Left hindlimb (tissue), 1 donor: Measurements from ENCODE around the gene NUDT4.
"Not testable (repeated sequence)": the region's sequence is repeated elsewhere in the genome, so short reads cannot be mapped to it uniquely, and the experiment has no call there.

Experiments
- DNase-seq: peaks from one replicate; pipeline ENCODE4 v3.0.0-alpha.2; 2018

NUDT4 gene

DNA sequence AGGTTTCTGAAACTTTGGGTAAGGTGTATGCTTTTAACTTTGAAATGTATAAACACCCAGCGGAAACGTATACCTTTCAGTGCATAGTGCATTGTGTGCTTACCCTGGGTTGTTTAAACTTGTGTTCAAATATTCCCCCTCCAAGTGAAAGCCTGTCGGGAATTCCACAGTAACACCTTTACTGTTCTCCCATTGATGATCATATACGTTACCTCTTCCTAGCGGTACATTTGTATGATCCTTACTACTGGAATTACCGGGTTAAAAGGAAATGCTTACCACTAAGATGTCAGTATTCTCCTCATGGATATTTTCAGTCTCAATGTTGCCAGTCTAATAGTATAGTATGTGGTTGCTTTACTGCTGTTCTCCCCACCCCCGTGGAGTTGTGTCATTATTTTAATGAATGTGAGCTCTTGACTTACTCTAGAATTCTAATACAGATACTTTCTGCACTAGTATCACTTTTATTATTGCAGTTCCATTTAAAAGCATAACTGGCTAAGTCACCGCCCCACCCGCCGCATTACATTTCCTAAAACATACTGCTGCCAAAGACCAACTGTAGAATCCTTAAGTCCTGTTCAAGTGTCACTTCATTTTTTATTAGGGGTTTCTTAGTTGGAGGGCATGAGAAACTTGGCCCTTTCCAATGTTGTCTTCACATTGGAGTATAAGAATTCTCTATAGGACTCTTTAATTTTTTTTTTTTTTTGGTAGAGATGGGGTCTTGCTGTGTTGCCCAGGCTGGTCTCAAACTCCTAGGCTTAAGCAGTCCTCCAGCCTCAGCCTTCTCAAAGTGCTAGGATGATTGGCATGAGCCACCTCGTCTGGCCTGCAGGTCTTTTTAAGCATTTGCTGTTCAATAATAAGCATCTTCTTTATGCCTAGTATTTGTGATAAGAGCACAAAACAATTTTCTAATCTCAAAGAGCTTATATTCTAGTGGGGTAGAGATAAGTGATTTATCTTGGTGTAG lies 24.9 kb downstream of the NUDT4 start:
- no peak for DNase-seq

DNA sequence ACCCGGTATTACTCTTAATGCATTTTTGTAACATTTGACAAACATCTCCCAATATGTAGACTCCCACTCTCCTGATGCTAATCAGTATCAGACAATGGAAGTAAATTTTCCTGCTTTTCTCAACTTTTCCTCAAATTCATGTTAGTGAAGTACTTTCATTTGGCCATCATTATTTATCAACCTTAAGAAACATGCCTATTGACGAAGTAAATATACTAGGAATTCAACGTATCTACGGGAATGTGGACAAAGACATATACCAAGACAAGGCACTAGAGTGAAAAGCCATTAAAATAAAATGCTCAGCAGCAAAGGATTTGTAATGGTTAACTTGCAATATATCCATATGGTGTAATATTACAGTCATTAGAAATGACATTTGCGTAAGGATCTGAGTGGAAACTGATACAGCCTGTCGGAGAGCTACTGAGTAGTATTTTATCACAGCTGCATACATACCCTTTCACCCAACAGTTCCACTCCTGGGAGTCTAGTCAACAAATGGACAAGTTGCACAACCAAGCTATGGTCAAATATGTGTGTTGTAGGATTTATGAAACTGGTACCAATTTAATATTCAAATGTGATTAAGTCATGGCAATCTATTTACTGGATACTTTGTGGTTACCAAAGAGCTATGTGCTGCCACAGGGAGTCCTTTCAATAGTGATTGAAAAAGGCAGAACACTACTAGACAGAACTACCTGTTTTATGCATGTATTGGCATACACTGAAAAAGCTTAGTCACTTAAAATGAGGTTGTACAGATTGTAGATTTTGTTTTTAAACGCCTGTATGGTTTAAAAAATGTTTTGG lies 26.5 kb downstream of the NUDT4 start:
- no peak for DNase-seq

DNA sequence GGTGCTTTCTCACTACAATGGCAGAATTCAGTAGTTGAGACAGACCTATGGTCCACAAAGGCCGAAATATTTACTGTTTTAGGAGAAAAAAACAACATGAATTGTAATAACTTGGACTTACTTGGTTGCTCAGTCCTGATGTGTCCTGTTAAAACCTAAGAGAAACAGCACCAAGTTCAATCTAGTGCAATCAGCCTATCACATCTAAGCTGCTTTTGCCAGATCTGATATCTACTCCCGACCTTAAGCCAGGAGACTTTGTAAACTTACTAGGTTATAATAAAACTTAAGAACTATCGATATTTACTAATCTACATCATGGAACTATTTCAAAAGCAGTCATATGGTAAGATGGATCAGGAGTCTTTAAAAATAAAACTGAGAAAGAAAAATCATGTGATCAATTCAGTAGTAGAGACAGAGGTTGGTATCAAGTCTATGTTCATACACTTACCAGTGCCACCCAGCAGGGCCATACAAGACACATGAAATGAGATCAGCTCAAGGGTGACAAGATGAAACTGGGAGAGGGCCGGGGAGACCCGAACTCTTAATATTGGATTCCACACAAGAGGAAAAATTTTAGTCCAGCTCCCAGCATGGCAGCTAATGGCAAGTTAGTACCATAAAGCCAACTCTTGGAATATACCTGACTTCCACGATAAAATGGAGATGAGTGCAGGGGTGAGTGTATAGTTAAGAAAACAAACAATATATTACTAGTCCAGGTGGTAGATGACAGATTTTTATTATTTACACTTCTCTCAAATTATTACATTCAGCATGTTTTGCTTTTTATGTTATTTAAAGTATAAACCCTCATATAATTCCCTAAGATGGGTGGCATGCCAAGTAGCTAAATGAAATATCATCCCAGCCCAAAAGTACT lies 27.5 kb downstream of the NUDT4 start:
- DNase-seq, result no peak

- no peak for DNase-seq
Observed at GRCh38 chr12:93407054-93407962, 29.6 kb downstream of the NUDT4 start.

DNA sequence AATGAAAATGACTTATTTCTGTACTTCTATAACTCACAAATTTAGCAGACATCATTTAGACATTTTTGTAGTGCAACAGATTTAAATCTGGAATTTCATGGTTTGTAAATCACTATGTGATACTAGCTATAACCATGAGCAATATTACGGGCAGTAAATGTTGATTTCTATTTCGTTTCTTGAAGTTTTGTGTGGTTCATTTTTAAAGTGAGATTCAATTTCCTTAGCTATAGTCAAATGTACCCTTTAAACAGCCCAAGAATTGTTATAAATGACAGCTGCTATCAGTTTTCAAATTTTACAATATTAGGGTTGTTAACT lies 30.2 kb downstream of the NUDT4 start:
- DNase-seq, result no peak

DNA sequence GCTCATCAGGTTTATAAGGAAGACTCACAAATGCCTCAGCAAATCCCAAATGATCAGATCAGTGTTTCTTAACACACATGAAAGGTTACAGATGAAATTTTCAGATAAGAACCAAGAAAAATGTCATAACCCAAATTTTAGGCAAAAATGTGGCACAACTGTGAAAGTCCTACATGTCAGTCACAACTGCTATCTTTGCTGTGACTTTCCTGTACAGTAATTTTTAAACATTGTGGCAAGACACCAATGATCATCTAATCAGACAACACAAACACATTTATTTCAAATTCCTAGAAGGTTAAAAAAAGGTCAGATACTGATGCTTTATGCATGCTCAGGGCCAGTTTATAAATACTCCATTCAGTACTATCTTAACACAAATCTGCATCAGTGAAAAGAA lies 31.1 kb downstream of the NUDT4 start:
- no peak for DNase-seq

GRCh38 chr12:93409343-93410187 lies 31.8 kb downstream of the NUDT4 start:
- not testable (repeated sequence) for DNase-seq

GRCh38 chr12:93411060-93411459 lies 33.3 kb downstream of the NUDT4 start:
- DNase-seq, result not testable (repeated sequence)

DNA sequence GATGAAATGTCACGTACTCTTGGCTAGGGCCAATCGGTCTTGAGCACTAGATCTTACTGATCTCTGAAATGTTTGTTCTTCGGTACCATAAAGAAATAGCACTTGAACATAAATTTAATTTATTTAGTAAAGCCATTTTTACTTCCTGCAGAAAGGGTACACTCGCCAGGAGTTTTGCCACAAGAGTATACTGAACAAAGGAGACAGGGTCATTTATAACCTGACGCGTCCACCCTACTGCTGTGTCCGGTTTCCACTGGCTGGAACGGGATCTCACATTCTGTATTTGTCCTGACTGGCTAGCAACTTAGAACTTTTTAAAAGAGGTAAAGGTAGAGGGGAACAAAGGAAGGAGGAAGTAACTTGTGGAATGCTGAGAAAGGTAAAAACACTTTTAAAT lies 34.7 kb downstream of the NUDT4 start:
- DNase-seq, result not testable (repeated sequence)

DNA sequence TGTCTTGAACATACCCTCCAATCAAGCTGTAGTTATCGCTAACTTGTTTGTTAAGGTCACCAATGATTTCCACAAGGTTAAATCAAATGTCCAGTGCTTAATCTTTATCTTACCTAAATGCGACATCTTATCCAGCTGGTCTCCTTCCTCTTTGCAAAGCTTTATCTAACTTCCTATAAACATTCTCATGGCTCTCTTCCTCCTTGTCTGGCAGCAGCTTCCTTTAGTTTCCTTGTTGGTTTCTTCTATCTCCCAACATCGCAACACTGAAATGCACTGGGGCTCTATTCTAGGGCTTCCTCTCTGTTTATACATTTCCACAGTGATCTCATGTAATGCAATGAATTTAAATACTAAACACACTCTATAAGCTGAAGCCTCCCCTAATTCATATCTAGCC lies 35.3 kb downstream of the NUDT4 start:
- no peak for DNase-seq

DNA sequence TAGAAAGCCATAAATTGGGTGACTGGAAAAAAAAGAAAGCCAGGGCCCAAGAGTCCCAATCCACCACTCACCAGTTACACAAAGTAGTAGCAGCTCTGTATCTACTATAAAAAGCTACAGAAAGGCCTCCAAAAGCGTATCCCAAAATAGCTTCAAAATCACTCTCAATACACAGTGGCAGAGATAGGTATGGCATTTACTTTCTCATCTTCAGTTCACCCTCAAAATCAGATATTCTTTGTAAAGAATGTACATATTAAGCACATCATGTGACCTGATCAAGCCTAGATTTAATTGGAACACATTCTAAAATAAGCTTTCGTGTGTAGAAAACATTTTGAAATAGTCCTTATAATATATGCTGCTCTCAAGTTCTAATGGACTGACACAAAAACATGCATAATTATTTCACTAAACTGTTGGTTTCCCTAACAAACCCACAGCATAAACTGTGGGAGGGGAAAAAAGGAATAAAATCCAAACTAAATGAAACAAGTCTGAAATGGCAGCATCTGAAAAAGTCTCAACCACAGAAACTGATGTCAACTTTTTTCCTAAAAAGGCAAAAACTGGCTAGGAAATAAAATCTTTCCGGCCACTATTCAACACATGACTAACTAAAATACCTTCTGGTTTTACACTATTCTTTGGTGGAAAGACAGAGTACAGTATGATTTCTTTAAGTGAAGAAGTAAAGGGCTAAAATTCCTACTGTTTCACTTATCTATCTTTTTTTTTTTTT lies 38.2 kb downstream of the NUDT4 start:
- no peak for DNase-seq

- DNase-seq, result no peak
Observed at GRCh38 chr12:93417967-93418480, 40.3 kb downstream of the NUDT4 start.

- DNase-seq, result no peak
Observed at GRCh38 chr12:93419388-93420034, 41.8 kb downstream of the NUDT4 start.

DNA sequence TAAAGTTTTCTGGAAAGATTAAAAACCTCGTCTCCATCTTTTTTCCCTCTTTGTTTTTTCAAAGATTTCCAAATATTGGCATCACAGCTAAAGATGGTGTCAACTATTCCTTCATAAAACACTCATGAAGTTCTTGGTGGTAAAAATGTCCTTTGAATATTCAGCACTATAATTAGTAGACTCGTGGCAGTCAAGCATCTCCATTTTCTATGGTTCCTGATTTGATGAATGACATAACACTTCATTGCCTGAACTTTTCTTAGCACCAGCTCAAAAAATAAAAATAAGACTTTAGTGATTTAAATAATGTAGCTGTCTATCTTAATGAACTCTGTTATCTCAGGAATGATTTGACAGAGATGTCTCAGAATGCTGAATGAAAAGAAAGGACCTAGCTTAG lies 44.3 kb downstream of the NUDT4 start:
- DNase-seq, result no peak

- DNase-seq, result no peak
Observed at GRCh38 chr12:93425736-93426411, 48.1 kb downstream of the NUDT4 start.

- DNase-seq, result no peak
Observed at GRCh38 chr12:93426412-93426805, 48.7 kb downstream of the NUDT4 start.

GRCh38 chr12:93427779-93428564 lies 50.2 kb downstream of the NUDT4 start:
- no peak for DNase-seq

GRCh38 chr12:93429448-93429847 lies 51.7 kb downstream of the NUDT4 start:
- DNase-seq, result no peak
